Stomach (tissue), 9 donors: ENCODE measurements around the gene ADORA2B. TPM values are rescaled to one million over a fixed set of nuclear protein-coding genes. Genes with fewer than 3 reads are reported as not detected.
A peak's percentile ranks its signal among the peaks of the same experiment; 100 is the strongest.

ENCODE experiments used
- DNase-seq, 2 donors: peaks; one replicate each; pipeline versions ENCODE4 v3.0.0 to v3.0.0-alpha.2; 2013 to 2019
- H3K27ac ChIP-seq, 5 donors: fragments of 200-600 bp in 4 of 5; sonication (generic) in 4 of 5; one replicate each; pipeline ENCODE4 v1.5.1; 2013 to 2019; ENCODE audit warnings: mild to moderate bottlenecking in 1 of 5, moderate library complexity in 1 of 5
- H3K27me3 ChIP-seq, 3 donors: fragments of 200-600 bp; sonication (generic); one replicate each; pipeline ENCODE4 v1.5.1; 2017 to 2019; ENCODE audit warnings: mixed run types in 1 of 3
- H3K36me3 ChIP-seq, 4 donors: fragments of 200-600 bp; sonication (generic); 1 replicate in 3 of 4; 2 replicates in 1 of 4; pipeline ENCODE4 v1.5.1; 2016 to 2019
- H3K4me1 ChIP-seq, 4 donors: fragments of 200-600 bp; sonication (generic); one replicate each; pipeline ENCODE4 v1.5.1; 2016 to 2019
- H3K4me3 ChIP-seq, 4 donors: fragments of 200-600 bp; sonication (generic) in 3 of 4; one replicate each; pipeline ENCODE4 v1.5.1; 2016 to 2019; ENCODE audit warnings: mild to moderate bottlenecking in 1 of 4
- H3K9me3 ChIP-seq, 4 donors: fragments of 200-600 bp; sonication (generic); one replicate each; pipeline ENCODE4 v1.5.1; 2016 to 2019
- EP300 ChIP-seq: sonication (generic); formaldehyde crosslinking; IDR thresholded peaks from one replicate; pipeline ENCODE4 v1.6.1; 2017; ENCODE audit warnings: antibody characterized with exemption
- POLR2A ChIP-seq, 4 donors: fragments of 450-650 bp; IDR thresholded peaks; one replicate each; pipeline ENCODE4 v1.6.1; 2016; ENCODE audit warnings: antibody characterized with exemption in 4 of 4, control low read depth in 2 of 4, mild to moderate bottlenecking in 1 of 4, moderate library complexity in 1 of 4
- POLR2AphosphoS5 ChIP-seq, 3 donors: sonication (generic); formaldehyde crosslinking; IDR thresholded peaks; one replicate each; pipeline ENCODE4 v1.6.1; 2016; ENCODE audit warnings: antibody characterized with exemption in 3 of 3
- WGBS, 5 donors: extraction: QIAGEN DNeasy Blood & Tissue Kit in 3 of 5; methylation state at CpG; one replicate each; pipeline versions ENCODE4 v1.1.5 to v1.1.7; 2013 to 2018; 5-methylcytosine and 5-hydroxymethylcytosine counted together
- intact Hi-C: fragments of 100-400 bp; cut with DNase I; formaldehyde crosslinking; loops from one replicate; pipeline ENCODE4 v1.15.1; 2023; ENCODE audit warnings: low total_unique reads
- polyA plus RNA-seq, 3 donors: library from polyadenylated mRNA; stranded (reverse); fragments of 200-250 nt; gene quantifications; one replicate each; pipeline ENCODE4 v1.2.3, GENCODE V29; 2013
- total RNA-seq, 5 donors: library from RNA; depleted of rRNA; stranded (reverse); fragments of >200 nt; gene quantifications; one replicate each; pipeline versions ENCODE4 v1.1.0 to v1.2.3, GENCODE V29; 2014 to 2016
- TF ChIP-seq, protein P1 (sequence below), 7 experiments: fragments of 450-650 bp in 4 of 7; fragments of 200-600 bp in 3 of 7; sonication (generic) in 3 of 7; IDR thresholded peaks; one replicate each; pipeline ENCODE4 v1.5.1; 2016 to 2019; ENCODE audit warnings: antibody characterized with exemption in 7 of 7, control low read depth in 2 of 7, mild to moderate bottlenecking in 1 of 7
- donor health status: healthy with polysubstance abuse.
- donor health status: Bipolar disorder and iron deficiency.
- donor health status: healthy.

The ADORA2B gene
- total and polyA plus RNA-seq, 8 donors: 0.25 to 18.8 (median 2.1) TPM; not detected in 2

DNA sequence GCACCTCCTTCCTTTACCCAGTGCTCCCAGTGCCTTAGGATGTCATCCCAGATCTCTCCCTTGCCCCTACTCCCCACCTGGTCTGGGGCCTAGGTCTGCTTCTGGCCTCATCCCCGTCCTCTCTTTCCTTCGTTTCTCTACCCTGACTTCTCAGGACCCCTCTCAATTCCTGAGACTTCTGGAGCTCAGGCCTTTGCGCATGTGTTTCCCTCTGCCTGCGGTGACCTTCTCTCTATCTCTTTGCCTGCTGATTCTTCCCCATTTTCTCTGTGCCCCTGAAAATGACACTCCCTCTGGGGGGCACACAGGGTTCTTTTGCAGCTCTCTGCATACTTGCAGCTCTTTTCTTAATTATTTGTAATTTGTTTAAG is 13.5 kb downstream of the ADORA2B start:
- Histone ChIP-seq H3K27ac (peak overlapping the region in 2 of 5 donors; percentile 39 to 63), H3K4me3 (no peak overlapping the region), H3K36me3 (no peaks in the 10 kb centered on the region), H3K27me3 (no peaks in the 10 kb centered on the region), H3K4me1 (peaks cover 0 to 18% (median 4%) of the 10 kb centered on the region in 4 donors), H3K9me3 (no peaks in the 10 kb centered on the region)
- intact Hi-C loops: no loop called here
- TF ChIP-seq, protein P1, sequence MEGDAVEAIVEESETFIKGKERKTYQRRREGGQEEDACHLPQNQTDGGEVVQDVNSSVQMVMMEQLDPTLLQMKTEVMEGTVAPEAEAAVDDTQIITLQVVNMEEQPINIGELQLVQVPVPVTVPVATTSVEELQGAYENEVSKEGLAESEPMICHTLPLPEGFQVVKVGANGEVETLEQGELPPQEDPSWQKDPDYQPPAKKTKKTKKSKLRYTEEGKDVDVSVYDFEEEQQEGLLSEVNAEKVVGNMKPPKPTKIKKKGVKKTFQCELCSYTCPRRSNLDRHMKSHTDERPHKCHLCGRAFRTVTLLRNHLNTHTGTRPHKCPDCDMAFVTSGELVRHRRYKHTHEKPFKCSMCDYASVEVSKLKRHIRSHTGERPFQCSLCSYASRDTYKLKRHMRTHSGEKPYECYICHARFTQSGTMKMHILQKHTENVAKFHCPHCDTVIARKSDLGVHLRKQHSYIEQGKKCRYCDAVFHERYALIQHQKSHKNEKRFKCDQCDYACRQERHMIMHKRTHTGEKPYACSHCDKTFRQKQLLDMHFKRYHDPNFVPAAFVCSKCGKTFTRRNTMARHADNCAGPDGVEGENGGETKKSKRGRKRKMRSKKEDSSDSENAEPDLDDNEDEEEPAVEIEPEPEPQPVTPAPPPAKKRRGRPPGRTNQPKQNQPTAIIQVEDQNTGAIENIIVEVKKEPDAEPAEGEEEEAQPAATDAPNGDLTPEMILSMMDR (IDR thresholded peaks at IDR 0.05): no peak
- TF ChIP-seq POLR2A (IDR thresholded peaks at IDR 0.05) (no peak), POLR2AphosphoS5 (IDR thresholded peaks at IDR 0.05) (no peak), EP300 (no peak)
- 85 to 94% (median 91%) methylated on average over 4 of the region's 4 CpGs for WGBS, 5 donors
- no peak for DNase-seq

- no peaks in the 10 kb centered on the region for H3K36me3 ChIP-seq
- no peaks in the 10 kb centered on the region for H3K27me3 ChIP-seq
- DNase-seq: no peak
- no peak for TF ChIP-seq POLR2AphosphoS5 (IDR thresholded peaks at IDR 0.05)
- TF ChIP-seq EP300: no peak
- no peak for TF ChIP-seq POLR2A (IDR thresholded peaks at IDR 0.05)
- 58 to 95% (median 85%) methylated on average over 4 of the region's 4 CpGs for WGBS, 5 donors
- peaks cover 20 to 33% (median 23%) of the 10 kb centered on the region in 4 donors for H3K4me1 ChIP-seq
- H3K9me3 ChIP-seq: no peaks in the 10 kb centered on the region
- intact Hi-C loops: no loop called here
- H3K27ac ChIP-seq: no peak overlapping the region
- no peak overlapping the region for H3K4me3 ChIP-seq
Observed at GRCh38 chr17:15963670-15964110, 18.8 kb downstream of the ADORA2B start.

DNA sequence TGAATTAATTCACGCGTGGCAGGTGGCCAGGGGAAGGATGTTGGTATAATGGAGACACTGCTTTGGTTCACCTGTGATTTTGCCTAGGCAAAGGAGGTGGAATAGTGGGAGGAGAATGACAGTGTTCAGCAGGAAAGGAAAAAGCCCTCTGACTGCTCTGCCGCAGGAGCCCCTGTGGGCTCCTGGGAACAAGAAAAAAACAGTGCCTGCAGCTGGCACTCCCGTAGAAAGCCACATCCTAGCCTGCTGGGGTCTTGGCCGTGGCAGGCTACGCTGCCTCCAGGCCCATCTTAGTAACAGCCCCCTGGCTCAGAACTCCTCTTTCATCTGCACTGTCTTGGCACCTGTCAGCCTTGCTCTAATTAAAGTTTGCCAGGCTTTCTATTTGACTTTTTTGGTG is 20.6 kb downstream of the ADORA2B start:
- Histone ChIP-seq H3K27ac (peak overlapping the region in 3 of 5 donors; percentile 55 to 72 (median 65)), H3K4me3 (no peak overlapping the region), H3K4me1 (peaks cover 20 to 23% (median 20%) of the 10 kb centered on the region in 4 donors), H3K9me3 (no peaks in the 10 kb centered on the region), H3K27me3 (no peaks in the 10 kb centered on the region), H3K36me3 (no peaks in the 10 kb centered on the region)
- DNase-seq: no peak
- 60 to 81% (median 66%) methylated on average over 6 of the region's 6 CpGs for WGBS, 5 donors
- TF ChIP-seq EP300: no peak
- TF ChIP-seq POLR2A (IDR thresholded peaks at IDR 0.05): no peak
- TF ChIP-seq, protein P1 (IDR thresholded peaks at IDR 0.05): no peak
- no peak for TF ChIP-seq POLR2AphosphoS5 (IDR thresholded peaks at IDR 0.05)
- intact Hi-C loops: no loop called here

- Histone ChIP-seq H3K27me3 (no peaks in the 10 kb centered on the region), H3K4me1 (peaks cover 20 to 23% (median 20%) of the 10 kb centered on the region in 4 donors), H3K27ac (peak overlapping the region; percentile 43 to 72 (median 63)), H3K9me3 (no peaks in the 10 kb centered on the region), H3K4me3 (peak overlapping the region in 1 of 4 donors; percentile 6), H3K36me3 (no peaks in the 10 kb centered on the region)
- WGBS, 5 donors: 19 to 43% (median 32%) methylated on average over 13 of the region's 13 CpGs
- peak; percentile 72 to 89 for DNase-seq
- intact Hi-C loops: no loop called here
- TF ChIP-seq POLR2A (IDR thresholded peaks at IDR 0.05) (no peak), EP300 (no peak)
- TF ChIP-seq, protein P1 (IDR thresholded peaks at IDR 0.05): no peak
Observed at GRCh38 chr17:15966183-15966878, 21.4 kb downstream of the ADORA2B start.

DNA sequence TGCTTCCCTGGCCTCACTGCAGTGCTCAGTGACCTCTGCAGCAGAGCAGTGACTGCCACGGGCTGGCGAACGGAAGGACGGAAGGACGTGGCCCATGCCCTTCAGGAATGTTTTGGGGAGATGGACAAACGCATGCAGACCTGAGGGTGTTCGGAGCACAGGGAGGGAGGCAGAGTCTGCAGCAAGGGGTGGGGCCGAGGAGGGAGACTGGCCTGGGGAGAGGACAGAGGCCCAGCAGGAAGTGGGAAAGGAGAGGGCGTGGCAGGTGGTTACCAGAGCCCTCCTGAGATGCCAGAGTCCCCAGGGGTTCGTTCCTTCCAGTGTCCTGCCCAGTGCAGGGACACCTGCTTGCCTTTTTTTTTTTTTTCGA is 21.9 kb downstream of the ADORA2B start:
- DNase-seq: peak in 1 of 2 donors; percentile 48
- intact Hi-C loops: no loop called here
- peak overlapping the region in 1 of 4 donors; percentile 6 for H3K4me3 ChIP-seq
- no peaks in the 10 kb centered on the region for H3K9me3 ChIP-seq
- peaks cover 20 to 23% (median 20%) of the 10 kb centered on the region in 4 donors for H3K4me1 ChIP-seq
- H3K27ac ChIP-seq: peak overlapping the region; percentile 43 to 72 (median 63)
- 24 to 39% (median 35%) methylated on average over 11 of the region's 11 CpGs for WGBS, 5 donors
- TF ChIP-seq POLR2AphosphoS5 (IDR thresholded peaks at IDR 0.05): no peak
- TF ChIP-seq, protein P1 (IDR thresholded peaks at IDR 0.05): no peak
- no peak for TF ChIP-seq EP300
- TF ChIP-seq POLR2A (IDR thresholded peaks at IDR 0.05): no peak
- H3K36me3 ChIP-seq: no peaks in the 10 kb centered on the region
- H3K27me3 ChIP-seq: no peaks in the 10 kb centered on the region
